GM10266 (cell line): Measurements from ENCODE around the gene TP53BP1.

ENCODE experiments used
- DNase-seq: peaks from one replicate; pipeline ENCODE4 v3.0.0; 2012; ENCODE audit errors: extremely low spot score
- CTCF ChIP-seq: IDR thresholded peaks from 2 replicates; pipeline ENCODE4 v1.5.1; 2012; ENCODE audit warnings: mild to moderate bottlenecking, low read depth; ENCODE audit not compliant: control insufficient read depth, insufficient read depth; ENCODE audit errors: missing control alignments

TP53BP1 gene

DNA sequence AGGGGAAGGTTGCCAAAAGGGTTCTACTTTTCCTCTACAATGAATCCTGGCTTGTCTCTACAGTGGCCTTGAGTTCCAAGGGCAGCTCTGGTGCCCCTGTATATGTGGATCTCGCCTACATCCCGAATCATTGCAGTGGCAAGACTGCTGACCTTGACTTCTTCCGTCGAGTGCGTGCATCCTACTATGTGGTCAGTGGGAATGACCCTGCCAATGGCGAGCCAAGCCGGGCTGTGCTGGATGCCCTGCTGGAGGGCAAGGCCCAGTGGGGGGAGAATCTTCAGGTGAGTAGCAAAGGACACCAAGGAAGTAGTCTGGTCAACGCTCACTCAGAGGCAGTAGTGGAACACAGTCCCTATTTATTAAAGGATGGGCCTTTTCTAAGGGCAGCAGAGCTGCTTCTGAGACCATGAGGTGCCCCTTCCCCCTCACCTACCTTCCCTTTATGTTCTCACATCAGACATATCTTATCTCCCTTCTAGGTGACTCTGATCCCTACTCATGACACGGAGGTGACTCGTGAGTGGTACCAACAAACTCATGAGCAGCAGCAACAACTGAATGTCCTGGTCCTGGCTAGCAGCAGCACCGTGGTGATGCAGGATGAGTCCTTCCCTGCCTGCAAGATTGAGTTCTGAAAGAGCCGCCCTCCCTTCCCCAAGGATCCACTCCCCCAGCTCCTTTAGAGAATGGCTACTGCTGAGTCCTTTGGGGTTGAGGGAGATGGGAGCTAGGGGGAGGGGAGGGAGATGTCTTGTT is 36.8 kb upstream of the TP53BP1 start:
- TF ChIP-seq CTCF = no peak
- DNase-seq = no peak

GRCh38 chr15:43529141-43529540 is 36.2 kb upstream of the TP53BP1 start:
- no peak for TF ChIP-seq CTCF
- no peak for DNase-seq

GRCh38 chr15:43528542-43529007 is 35.6 kb upstream of the TP53BP1 start:
- no peak for TF ChIP-seq CTCF
- no peak for DNase-seq

GRCh38 chr15:43527802-43528541 is 35.0 kb upstream of the TP53BP1 start:
- TF ChIP-seq CTCF = no peak
- DNase-seq = no peak

- no peak for TF ChIP-seq CTCF
- DNase-seq = no peak
Observed at GRCh38 chr15:43527016-43527801, 34.3 kb upstream of the TP53BP1 start.

DNA sequence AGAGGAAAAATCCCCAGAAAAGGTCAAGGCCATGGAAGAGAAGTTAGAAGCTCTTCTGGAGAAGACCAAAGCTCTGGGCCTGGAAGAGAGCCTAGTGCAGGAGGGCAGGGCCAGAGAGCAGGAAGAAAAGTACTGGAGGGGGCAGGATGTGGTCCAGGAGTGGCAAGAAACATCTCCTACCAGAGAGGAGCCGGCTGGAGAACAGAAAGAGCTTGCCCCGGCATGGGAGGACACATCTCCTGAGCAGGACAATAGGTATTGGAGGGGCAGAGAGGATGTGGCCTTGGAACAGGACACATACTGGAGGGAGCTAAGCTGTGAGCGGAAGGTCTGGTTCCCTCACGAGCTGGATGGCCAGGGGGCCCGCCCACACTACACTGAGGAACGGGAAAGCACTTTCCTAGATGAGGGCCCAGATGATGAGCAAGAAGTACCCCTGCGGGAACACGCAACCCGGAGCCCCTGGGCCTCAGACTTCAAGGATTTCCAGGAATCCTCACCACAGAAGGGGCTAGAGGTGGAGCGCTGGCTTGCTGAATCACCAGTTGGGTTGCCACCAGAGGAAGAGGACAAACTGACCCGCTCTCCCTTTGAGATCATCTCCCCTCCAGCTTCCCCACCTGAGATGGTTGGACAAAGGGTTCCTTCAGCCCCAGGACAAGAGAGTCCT is 33.4 kb upstream of the TP53BP1 start:
- no peak for TF ChIP-seq CTCF
- DNase-seq = no peak
